T-helper 17 cell (primary cell): Measurements from ENCODE around the gene MED8. TPM values are rescaled to one million over a fixed set of nuclear protein-coding genes. Genes with fewer than 3 reads are reported as not detected.
A peak's percentile ranks its signal among the peaks of the same experiment; 100 is the strongest.

Experiments used
- ATAC-seq: fragments of 150-1000 bp; cut with Tn5 transposase; 2 replicates; pipeline ENCODE4 v1.10.0; 2021; ENCODE audit warnings: mild to moderate bottlenecking, moderate library complexity
- DNase-seq, 3 donors: peaks; one replicate each; pipeline versions ENCODE4 v3.0.0 to v3.0.0-alpha.2; 2020 to 2021
- H3K9me3 ChIP-seq: one replicate; pipeline ENCODE4 v1.7.0; 2013; ENCODE audit warnings: low read length, mild to moderate bottlenecking; ENCODE audit not compliant: control insufficient read depth, poor library complexity, severe bottlenecking
- H3K27ac Mint-ChIP-seq: one replicate; pipeline ENCODE4 v1.8.0; 2022; ENCODE audit warnings: mild to moderate bottlenecking, moderate library complexity, mixed read lengths
- H3K27me3 Mint-ChIP-seq: one replicate; pipeline ENCODE4 v1.8.0; 2022; ENCODE audit warnings: mixed read lengths
- H3K36me3 Mint-ChIP-seq: one replicate; pipeline ENCODE4 v1.8.0; 2022; ENCODE audit warnings: low read depth, mixed read lengths
- H3K4me1 Mint-ChIP-seq: one replicate; pipeline ENCODE4 v1.8.0; 2022; ENCODE audit warnings: mild to moderate bottlenecking, mixed read lengths
- H3K4me3 Mint-ChIP-seq: one replicate; pipeline ENCODE4 v1.8.0; 2022; ENCODE audit warnings: mild to moderate bottlenecking, moderate library complexity, mixed read lengths
- total RNA-seq, 4 donors: library from RNA in 2 of 4; stranded (reverse) in 2 of 4; gene quantifications; one replicate each; pipeline ENCODE4 v1.2.3 and lab custom pipeline; 2022 to 2026

The MED8 gene
- total RNA-seq, 2 donors from 2014 or later = 13.7 to 16.4 TPM

GRCh38 chr1:43368646-43369020 is 21.0 kb downstream of the MED8 start:
- H3K27ac Mint-ChIP-seq = peak overlapping the region; percentile 89
- H3K4me1 Mint-ChIP-seq = peaks cover 35% of the 10 kb centered on the region
- peaks cover 9% of the 10 kb centered on the region for H3K36me3 Mint-ChIP-seq
- ATAC-seq = no peak
- no peak for DNase-seq
- no peaks in the 10 kb centered on the region for H3K27me3 Mint-ChIP-seq
- peak overlapping the region; percentile 98 for H3K4me3 Mint-ChIP-seq
- H3K9me3 ChIP-seq = no peaks in the 10 kb centered on the region

DNA sequence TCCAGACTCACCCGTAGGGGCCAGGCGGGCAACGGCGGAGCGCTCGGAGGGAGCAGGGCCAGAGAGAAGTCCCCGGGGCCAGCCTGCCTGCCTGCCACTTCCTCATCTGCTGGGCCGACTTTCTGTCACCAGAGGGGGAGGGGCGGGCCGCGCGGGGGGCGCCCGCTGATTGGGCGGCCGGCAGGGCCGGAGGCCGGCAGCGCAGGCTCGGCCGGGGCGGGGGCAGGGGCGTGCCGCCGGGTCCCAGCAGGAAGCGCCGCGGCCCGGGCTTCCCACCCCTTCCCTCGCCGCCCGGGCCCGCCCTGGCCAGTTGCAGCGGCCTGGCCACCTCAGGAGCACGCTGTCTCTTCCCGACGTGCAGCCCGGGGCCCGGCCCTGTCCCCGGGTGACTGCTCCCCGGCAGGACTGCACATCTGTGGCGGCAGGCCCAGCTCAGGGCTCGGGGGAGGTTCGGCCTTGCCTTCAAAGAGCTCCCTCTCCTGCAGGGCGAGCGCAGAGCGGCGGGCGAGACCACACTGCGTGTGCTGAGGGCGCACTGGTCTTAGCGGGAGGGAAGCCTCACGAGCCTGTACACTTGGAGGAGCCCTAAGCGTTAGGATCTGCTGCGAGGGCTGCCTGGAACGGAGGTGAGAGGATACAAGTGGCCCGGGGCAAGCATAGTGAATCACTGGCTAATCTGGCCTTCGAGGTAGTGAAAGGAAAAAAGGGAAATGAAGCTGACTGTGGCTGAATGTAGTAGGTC is 21.5 kb downstream of the MED8 start, which contains the start of gene ELOVL1:
TSS of gene ELOVL1 (minus strand) at position 108 of the 742 bp plus-strand sequence. CDS start 2,402 bp downstream, outside the sequence.
- Mint-ChIP-seq H3K27ac (peak within 1 kb of the TSS; percentile 90), H3K4me1 (peaks cover 35% of the 10 kb centered on the region)
- peak; percentile 56 to 83 (median 76) for DNase-seq

GRCh38 chr1:43367026-43367903 is 22.3 kb downstream of the MED8 start:
- DNase-seq = peak in 1 of 3 donors; percentile 12
- Mint-ChIP-seq H3K27me3 (no peaks in the 10 kb centered on the region), H3K4me1 (peaks cover 35% of the 10 kb centered on the region), H3K4me3 (peak overlapping the region; percentile 98), H3K36me3 (peaks cover 10% of the 10 kb centered on the region), H3K27ac (peak overlapping the region; percentile 90)
- no peaks in the 10 kb centered on the region for H3K9me3 ChIP-seq
- ATAC-seq = peak; percentile 48

More for the DNA sequence above, 21.5 kb downstream of the MED8 start, which contains the start of gene ELOVL1:
- ATAC-seq = peak; percentile 81
- H3K27me3 Mint-ChIP-seq = no peaks in the 10 kb centered on the region
- H3K36me3 Mint-ChIP-seq = peaks cover 9% of the 10 kb centered on the region
- peak within 1 kb of the TSS; percentile 98 for H3K4me3 Mint-ChIP-seq
- H3K9me3 ChIP-seq = no peaks in the 10 kb centered on the region

DNA sequence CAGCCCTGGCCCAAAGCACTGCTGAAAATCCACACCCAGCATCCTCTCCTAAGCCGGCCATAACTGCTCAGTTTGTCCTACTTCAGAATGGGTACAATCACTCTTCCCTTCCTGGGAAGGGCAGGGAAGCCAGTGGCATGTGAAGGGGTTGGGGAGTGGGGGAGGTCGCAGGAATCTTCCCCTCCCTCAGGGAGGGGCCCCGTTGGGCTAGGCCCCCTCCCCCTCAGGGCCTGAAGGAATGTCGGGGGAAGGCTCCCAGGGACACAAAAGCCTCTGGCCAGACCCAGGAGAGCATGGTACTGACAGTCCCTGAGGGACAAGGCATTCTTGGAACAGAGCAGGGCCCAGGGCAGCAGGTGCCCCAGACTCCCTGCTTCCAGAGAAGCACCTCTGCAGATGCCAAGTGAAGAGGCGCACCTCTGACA is 23.0 kb downstream of the MED8 start:
- ATAC-seq = no peak
- H3K4me3 Mint-ChIP-seq = peak overlapping the region; percentile 98
- peaks cover 41% of the 10 kb centered on the region for H3K4me1 Mint-ChIP-seq
- no peaks in the 10 kb centered on the region for H3K9me3 ChIP-seq
- DNase-seq = no peak
- H3K27ac Mint-ChIP-seq = peak overlapping the region; percentile 90
- no peaks in the 10 kb centered on the region for H3K27me3 Mint-ChIP-seq
- peaks cover 10% of the 10 kb centered on the region for H3K36me3 Mint-ChIP-seq

- Mint-ChIP-seq H3K36me3 (peaks cover 12% of the 10 kb centered on the region), H3K27me3 (no peaks in the 10 kb centered on the region), H3K27ac (peak overlapping the region; percentile 90), H3K4me1 (peaks cover 45% of the 10 kb centered on the region), H3K4me3 (peak overlapping the region; percentile 98)
- ATAC-seq = no peak
- no peak for DNase-seq
- H3K9me3 ChIP-seq = no peaks in the 10 kb centered on the region
Observed at GRCh38 chr1:43366179-43366578, 23.4 kb downstream of the MED8 start.

- no peaks in the 10 kb centered on the region for H3K27me3 Mint-ChIP-seq
- H3K9me3 ChIP-seq = no peaks in the 10 kb centered on the region
- H3K27ac Mint-ChIP-seq = peak overlapping the region; percentile 90
- ATAC-seq (no peak), DNase-seq (no peak)
- peaks cover 12% of the 10 kb centered on the region for H3K36me3 Mint-ChIP-seq
- peaks cover 44% of the 10 kb centered on the region for H3K4me1 Mint-ChIP-seq
- H3K4me3 Mint-ChIP-seq = peak overlapping the region; percentile 98
Observed at GRCh38 chr1:43365678-43366077, 23.9 kb downstream of the MED8 start.

- Mint-ChIP-seq H3K4me1 (peaks cover 47% of the 10 kb centered on the region), H3K36me3 (peaks cover 12% of the 10 kb centered on the region), H3K27ac (peak overlapping the region; percentile 90), H3K4me3 (no peak overlapping the region), H3K27me3 (no peaks in the 10 kb centered on the region)
- no peaks in the 10 kb centered on the region for H3K9me3 ChIP-seq
- no peak for DNase-seq
- ATAC-seq = no peak
Observed at GRCh38 chr1:43363935-43364525, 25.6 kb downstream of the MED8 start.

- H3K36me3 Mint-ChIP-seq = peaks cover 12% of the 10 kb centered on the region
- ATAC-seq (no peak), DNase-seq (no peak)
- H3K27me3 Mint-ChIP-seq = no peaks in the 10 kb centered on the region
- H3K9me3 ChIP-seq = no peaks in the 10 kb centered on the region
- peak overlapping the region; percentile 90 for H3K27ac Mint-ChIP-seq
- no peak overlapping the region for H3K4me3 Mint-ChIP-seq
- peaks cover 43% of the 10 kb centered on the region for H3K4me1 Mint-ChIP-seq
Observed at GRCh38 chr1:43363283-43363934, 26.2 kb downstream of the MED8 start.

DNA sequence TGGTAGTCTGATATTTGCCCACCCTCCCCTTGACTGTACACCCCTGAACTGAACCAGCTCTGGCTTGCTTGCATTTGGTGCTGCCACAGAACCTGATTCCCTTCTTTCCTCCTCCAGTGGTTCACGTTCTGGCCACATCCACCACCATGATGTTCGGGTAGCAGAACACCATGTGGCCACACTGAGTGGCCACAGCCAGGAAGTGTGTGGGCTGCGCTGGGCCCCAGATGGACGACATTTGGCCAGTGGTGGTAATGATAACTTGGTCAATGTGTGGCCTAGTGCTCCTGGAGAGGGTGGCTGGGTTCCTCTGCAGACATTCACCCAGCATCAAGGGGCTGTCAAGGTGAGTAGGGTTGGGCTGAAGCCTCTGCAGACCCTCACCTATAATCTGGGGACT is 29.0 kb downstream of the MED8 start:
- Mint-ChIP-seq H3K4me3 (no peak overlapping the region), H3K27ac (peak overlapping the region; percentile 8), H3K36me3 (peaks cover 7% of the 10 kb centered on the region), H3K27me3 (no peaks in the 10 kb centered on the region), H3K4me1 (peaks cover 33% of the 10 kb centered on the region)
- DNase-seq (no peak), ATAC-seq (no peak)
- no peaks in the 10 kb centered on the region for H3K9me3 ChIP-seq

GRCh38 chr1:43359696-43360095 is 29.9 kb downstream of the MED8 start:
- no peaks in the 10 kb centered on the region for H3K27me3 Mint-ChIP-seq
- ATAC-seq (no peak), DNase-seq (no peak)
- peaks cover 27% of the 10 kb centered on the region for H3K4me1 Mint-ChIP-seq
- peak overlapping the region; percentile 93 for H3K4me3 Mint-ChIP-seq
- no peaks in the 10 kb centered on the region for H3K9me3 ChIP-seq
- H3K36me3 Mint-ChIP-seq = peaks cover 7% of the 10 kb centered on the region
- peak overlapping the region; percentile 16 for H3K27ac Mint-ChIP-seq

GRCh38 chr1:43358746-43359693 is 30.6 kb downstream of the MED8 start, which contains the start of gene CDC20:
TSS of gene CDC20 (plus strand) at chr1:43358981. CDS start at chr1:43359216, 235 bp downstream.
- H3K9me3 ChIP-seq = no peaks in the 10 kb centered on the region
- Mint-ChIP-seq H3K27ac (peak within 1 kb of the TSS; percentile 82), H3K27me3 (no peaks in the 10 kb centered on the region), H3K36me3 (peaks cover 6% of the 10 kb centered on the region), H3K4me1 (peaks cover 28% of the 10 kb centered on the region), H3K4me3 (peak within 1 kb of the TSS; percentile 93)
- ATAC-seq (peak; percentile 99), DNase-seq (peak; percentile 94 to 96 (median 95))
